CD14-positive monocyte (primary cell): ENCODE data around the gene SMARCB1. TPM values are rescaled to one million over a fixed set of nuclear protein-coding genes. Genes with fewer than 3 reads are reported as not detected.
A peak's percentile ranks its signal among the peaks of the same experiment; 100 is the strongest.

Experiments used
- DNase-seq, 3 donors: peaks; one replicate each; pipeline ENCODE4 v3.0.0-alpha.2; 2011 to 2022
- H2AFZ ChIP-seq: 2 replicates; pipeline ENCODE4 v1.6.0; 2012; ENCODE audit warnings: mild to moderate bottlenecking, low read depth, low read length, inconsistent platforms; ENCODE audit not compliant: insufficient read depth, poor library complexity, severe bottlenecking
- H3K27ac ChIP-seq, 2 donors: 1 replicate in 1 of 2; 2 replicates in 1 of 2; pipeline ENCODE4 v1.5.1; 2012 to 2013; ENCODE audit warnings: low read length in 2 of 2, control low read depth in 1 of 2, inconsistent platforms in 1 of 2, low read depth in 1 of 2, mild to moderate bottlenecking in 1 of 2
- H3K27me3 ChIP-seq, 2 donors: one replicate each; pipeline versions ENCODE4 v1.6.0 to v1.6.1; 2011 to 2013; ENCODE audit warnings: low read length in 2 of 2; ENCODE audit not compliant: control insufficient read depth in 2 of 2, insufficient read depth in 2 of 2
- H3K36me3 ChIP-seq, 2 donors: replicated peaks in 1 of 2; 1 replicate in 1 of 2; 2 replicates in 1 of 2; pipeline versions ENCODE4 v1.5.1 to v1.6.1; 2012 to 2013; ENCODE audit warnings: low read length in 2 of 2, control low read depth in 1 of 2, inconsistent platforms in 1 of 2, mild to moderate bottlenecking in 1 of 2; ENCODE audit not compliant: insufficient read depth in 2 of 2, control insufficient read depth in 1 of 2
- H3K4me1 ChIP-seq, 2 donors: 1 replicate in 1 of 2; 2 replicates in 1 of 2; pipeline versions ENCODE4 v1.5.1 to v1.6.1; 2012 to 2013; ENCODE audit warnings: low read length in 2 of 2, control low read depth in 1 of 2, inconsistent platforms in 1 of 2, mild to moderate bottlenecking in 1 of 2, moderate library complexity in 1 of 2; ENCODE audit not compliant: insufficient read depth in 2 of 2, control insufficient read depth in 1 of 2
- H3K4me2 ChIP-seq: replicated peaks from 2 replicates; pipeline ENCODE3; 2012; ENCODE audit warnings: low read length, moderate library complexity, mild to moderate bottlenecking; ENCODE audit not compliant: poor library complexity, severe bottlenecking; ENCODE audit errors: extremely low read depth
- H3K4me3 ChIP-seq, 3 experiments: fragments of 200-600 bp in 1 of 3; sonication (generic) in 1 of 3; replicated peaks in 1 of 3; 1 replicate in 2 of 3; 2 replicates in 1 of 3; pipeline ENCODE4 v1.5.1; 2011 to 2013; ENCODE audit warnings: low read length in 3 of 3, mild to moderate bottlenecking in 3 of 3, control low read depth in 2 of 3, low read depth in 2 of 3, inconsistent platforms in 1 of 3, moderate library complexity in 1 of 3
- H3K79me2 ChIP-seq: 2 replicates; pipeline ENCODE4 v1.6.0; 2012; ENCODE audit warnings: mild to moderate bottlenecking, control low read depth, inconsistent platforms, low read length, moderate library complexity; ENCODE audit not compliant: insufficient read depth
- H3K9ac ChIP-seq: 2 replicates; pipeline ENCODE4 v1.6.0; 2017; ENCODE audit warnings: low read length, mild to moderate bottlenecking; ENCODE audit not compliant: insufficient read depth, poor library complexity, severe bottlenecking
- H3K9me3 ChIP-seq, 2 donors: replicated peaks in 1 of 2; 1 replicate in 1 of 2; 2 replicates in 1 of 2; pipeline versions ENCODE4 v1.5.1 to v1.6.1; 2012 to 2013; ENCODE audit warnings: low read length in 2 of 2, control low read depth in 1 of 2; ENCODE audit not compliant: control insufficient read depth in 1 of 2, insufficient read depth in 1 of 2
- H4K20me1 ChIP-seq: 2 replicates; pipeline ENCODE4 v1.6.0; 2012; ENCODE audit warnings: mild to moderate bottlenecking, low read length, control low read depth, moderate library complexity; ENCODE audit not compliant: insufficient read depth
- H3K27ac Mint-ChIP-seq, 7 donors: one replicate each; pipeline ENCODE4 v1.8.0; 2020; ENCODE audit warnings: mild to moderate bottlenecking in 7 of 7, mixed read lengths in 7 of 7, moderate library complexity in 6 of 7, inconsistent platforms in 2 of 7
- H3K27me3 Mint-ChIP-seq, 3 donors: one replicate each; pipeline ENCODE4 v1.8.0; 2021 to 2022; ENCODE audit warnings: low read depth in 3 of 3, mild to moderate bottlenecking in 3 of 3, mixed read lengths in 3 of 3, moderate library complexity in 3 of 3, inconsistent platforms in 1 of 3
- H3K36me3 Mint-ChIP-seq, 2 donors: one replicate each; pipeline ENCODE4 v1.8.0; 2020; ENCODE audit warnings: mixed read lengths in 2 of 2, inconsistent platforms in 1 of 2, mild to moderate bottlenecking in 1 of 2
- H3K4me1 Mint-ChIP-seq: one replicate; pipeline ENCODE4 v1.8.0; 2020; ENCODE audit warnings: mild to moderate bottlenecking, mixed read lengths
- H3K4me3 Mint-ChIP-seq, 2 donors: one replicate each; pipeline ENCODE4 v1.8.0; 2020; ENCODE audit warnings: mild to moderate bottlenecking in 2 of 2, mixed read lengths in 2 of 2, moderate library complexity in 1 of 2
- H3K9me3 Mint-ChIP-seq, 7 donors: one replicate each; pipeline ENCODE4 v1.8.0; 2020 to 2022; ENCODE audit warnings: mixed read lengths in 7 of 7, mild to moderate bottlenecking in 6 of 7, moderate library complexity in 6 of 7, inconsistent platforms in 2 of 7
- WGBS: methylation state at CpG from one replicate; pipeline ENCODE4 v1.1.5; 2013; ENCODE audit warnings: missing lambda C conversion rate; ENCODE audit not compliant: insufficient coverage; 5-methylcytosine and 5-hydroxymethylcytosine counted together
- intact Hi-C, 2 donors: fragments of 100-400 bp; cut with micrococcal nuclease; formaldehyde crosslinking; loops; one replicate each; pipeline versions ENCODE4 v1.15.0 to v1.15.1; 2023
- polyA plus RNA-seq, 3 donors: library from polyadenylated mRNA; depleted of rRNA in 1 of 3; unstranded in 2 of 3; stranded (reverse) in 1 of 3; fragments of 300-500 nt in 2 of 3; fragments of >200 nt in 1 of 3; fragmentation: Illumina TruSeq in 2 of 3; gene quantifications; 1 replicate in 2 of 3; 2 replicates in 1 of 3; pipeline ENCODE4 v1.2.3, GENCODE V29; 2012 to 2021
- TF ChIP-seq, protein P1 (sequence below): fragments of 200-600 bp; IDR thresholded peaks from one replicate; pipeline ENCODE4 v1.8.0; 2022; ENCODE audit warnings: antibody characterized with exemption, mild to moderate bottlenecking

Gene SMARCB1
- polyA plus RNA-seq, 3 donors: 30.3 to 71.8 (median 31.5) TPM

DNA sequence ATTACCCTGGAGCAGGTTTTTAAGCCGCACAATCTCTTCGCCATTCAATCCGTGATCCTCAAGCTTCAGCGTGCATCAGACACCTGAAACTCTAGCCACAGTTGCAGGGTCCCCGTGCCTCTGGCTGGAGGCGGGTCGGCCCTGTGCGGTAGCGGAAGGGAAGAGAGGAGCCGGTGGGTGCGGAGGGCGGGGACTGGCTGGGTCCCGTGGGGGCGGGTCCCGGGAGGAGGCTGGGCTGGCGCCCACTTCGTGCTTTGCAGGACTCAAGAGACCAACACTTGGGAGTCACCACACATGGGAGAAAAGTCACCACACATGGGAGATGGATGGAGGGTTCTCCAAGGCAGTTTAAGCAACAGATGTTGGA, 23.2 kb upstream of the SMARCB1 start:
- Histone ChIP-seq H3K4me3 (peak overlapping the region; percentile 24 to 70 (median 34)), H3K9me3 (no peaks in the 10 kb centered on the region), H3K27me3 (no peaks in the 10 kb centered on the region), H4K20me1 (no peaks in the 10 kb centered on the region), H3K27ac (no peak overlapping the region), H3K4me1 (peaks cover 32 to 44% of the 10 kb centered on the region in 2 donors), H3K79me2 (peaks cover 10% of the 10 kb centered on the region), H3K36me3 (peaks cover 0 to 15% of the 10 kb centered on the region in 2 donors), H2AFZ (peak overlapping the region; percentile 75), H3K9ac (peak overlapping the region; percentile 50), H3K4me2 (peak overlapping the region; percentile 82)
- 9% methylated on average over 12 of the region's 17 CpGs for WGBS
- H3K27me3 Mint-ChIP-seq: peaks cover 0 to 2% (median 0%) of the 10 kb centered on the region in 3 donors
- H3K36me3 Mint-ChIP-seq: peaks cover 11 to 13% of the 10 kb centered on the region in 2 donors
- peaks cover 0 to 2% (median 0%) of the 10 kb centered on the region in 7 donors for H3K9me3 Mint-ChIP-seq
- peaks cover 47% of the 10 kb centered on the region for H3K4me1 Mint-ChIP-seq
- peak overlapping the region; percentile 70 to 86 for H3K4me3 Mint-ChIP-seq
- intact Hi-C loops: no loop called here
- no peak overlapping the region for H3K27ac Mint-ChIP-seq
- TF ChIP-seq, protein P1, sequence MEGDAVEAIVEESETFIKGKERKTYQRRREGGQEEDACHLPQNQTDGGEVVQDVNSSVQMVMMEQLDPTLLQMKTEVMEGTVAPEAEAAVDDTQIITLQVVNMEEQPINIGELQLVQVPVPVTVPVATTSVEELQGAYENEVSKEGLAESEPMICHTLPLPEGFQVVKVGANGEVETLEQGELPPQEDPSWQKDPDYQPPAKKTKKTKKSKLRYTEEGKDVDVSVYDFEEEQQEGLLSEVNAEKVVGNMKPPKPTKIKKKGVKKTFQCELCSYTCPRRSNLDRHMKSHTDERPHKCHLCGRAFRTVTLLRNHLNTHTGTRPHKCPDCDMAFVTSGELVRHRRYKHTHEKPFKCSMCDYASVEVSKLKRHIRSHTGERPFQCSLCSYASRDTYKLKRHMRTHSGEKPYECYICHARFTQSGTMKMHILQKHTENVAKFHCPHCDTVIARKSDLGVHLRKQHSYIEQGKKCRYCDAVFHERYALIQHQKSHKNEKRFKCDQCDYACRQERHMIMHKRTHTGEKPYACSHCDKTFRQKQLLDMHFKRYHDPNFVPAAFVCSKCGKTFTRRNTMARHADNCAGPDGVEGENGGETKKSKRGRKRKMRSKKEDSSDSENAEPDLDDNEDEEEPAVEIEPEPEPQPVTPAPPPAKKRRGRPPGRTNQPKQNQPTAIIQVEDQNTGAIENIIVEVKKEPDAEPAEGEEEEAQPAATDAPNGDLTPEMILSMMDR: no peak
- no peak for DNase-seq

DNA sequence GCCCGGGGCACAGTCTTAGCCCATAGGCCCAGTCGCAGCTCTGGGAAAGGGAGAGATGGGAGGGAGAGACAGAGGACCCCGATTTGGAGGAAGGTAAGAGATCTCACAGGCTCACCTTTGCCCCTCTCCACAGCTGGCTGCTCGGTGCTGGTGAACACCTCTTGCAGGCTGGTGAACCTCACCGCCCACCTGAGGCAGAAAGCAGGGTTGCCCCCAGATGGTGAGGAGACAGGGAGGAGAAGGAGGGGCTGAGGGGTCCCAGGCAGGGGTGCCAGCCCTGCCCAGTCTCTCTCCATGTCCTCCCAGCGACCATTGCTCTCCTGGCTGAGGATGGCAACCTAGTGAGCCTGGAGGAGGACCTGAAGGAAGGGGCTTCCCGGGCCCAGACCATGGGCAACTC, 22.8 kb upstream of the SMARCB1 start:
- peak overlapping the region in 1 of 3 experiments; percentile 70 for H3K4me3 ChIP-seq
- 90% methylated on average over 2 of the region's 7 CpGs for WGBS

More for the DNA sequence above, 22.8 kb upstream of the SMARCB1 start:
- Histone ChIP-seq H3K9me3 (no peaks in the 10 kb centered on the region), H3K4me1 (peaks cover 32 to 46% of the 10 kb centered on the region in 2 donors), H3K9ac (peak overlapping the region; percentile 50), H3K4me2 (peak overlapping the region; percentile 82), H3K27me3 (no peaks in the 10 kb centered on the region), H3K36me3 (peaks cover 0 to 15% of the 10 kb centered on the region in 2 donors), H3K79me2 (peaks cover 10% of the 10 kb centered on the region), H2AFZ (peak overlapping the region; percentile 75), H3K27ac (no peak overlapping the region), H4K20me1 (no peaks in the 10 kb centered on the region)
- Mint-ChIP-seq H3K4me3 (peak overlapping the region; percentile 70 to 86), H3K36me3 (peaks cover 11 to 13% of the 10 kb centered on the region in 2 donors), H3K9me3 (peaks cover 0 to 2% (median 0%) of the 10 kb centered on the region in 7 donors), H3K4me1 (peaks cover 47% of the 10 kb centered on the region), H3K27me3 (peaks cover 0 to 2% (median 0%) of the 10 kb centered on the region in 3 donors), H3K27ac (no peak overlapping the region)
- intact Hi-C loops: no loop called here
- DNase-seq: no peak
- TF ChIP-seq, protein P1: no peak
